WTC11 (cell line): Measurements from ENCODE around the gene RSAD1. TPM values are rescaled to one million over a fixed set of nuclear protein-coding genes. Genes with fewer than 3 reads are reported as not detected.

Source experiments
- ATAC-seq: fragments of 200-7000 bp; cut with Tn5 transposase; 2 replicates; pipeline ENCODE4 v1.10.0; 2021; ENCODE audit warnings: mild to moderate bottlenecking, moderate library complexity
- CTCF ChIA-PET: fragments of 300-600 bp; sonication (Branson Sonifier 250); formaldehyde crosslinking; loops from one replicate; lab custom pipeline; 2021; ENCODE audit warnings: antibody characterized with exemption; lab: Charles Lee
- POLR2A ChIA-PET: fragments of 350-600 bp; sonication (Branson Sonifier 250); formaldehyde crosslinking; loops from one replicate; lab custom pipeline; 2021; ENCODE audit warnings: antibody characterized with exemption; lab: Charles Lee
- DNase-seq: peaks from one replicate; pipeline ENCODE4 v3.0.0; 2021; ENCODE audit warnings: low spot score
- H3K27ac Mint-ChIP-seq: 2 replicates; pipeline ENCODE4 v1.8.0; 2021; ENCODE audit warnings: mixed read lengths
- H3K27me3 Mint-ChIP-seq: 2 replicates; pipeline ENCODE4 v1.8.0; 2021; ENCODE audit warnings: low read depth, mild to moderate bottlenecking, moderate library complexity, mixed read lengths
- H3K36me3 Mint-ChIP-seq: 2 replicates; pipeline ENCODE4 v1.8.0; 2021; ENCODE audit warnings: mixed read lengths
- H3K4me1 Mint-ChIP-seq: 2 replicates; pipeline ENCODE4 v1.8.0; 2022; ENCODE audit warnings: mixed read lengths
- H3K4me3 Mint-ChIP-seq: 2 replicates; pipeline ENCODE4 v1.8.0; 2021; ENCODE audit warnings: mild to moderate bottlenecking, moderate library complexity, mixed read lengths
- H3K9me3 Mint-ChIP-seq: 2 replicates; pipeline ENCODE4 v1.8.0; 2021; ENCODE audit warnings: mixed read lengths
- AR ChIP-seq: fragments of 250-450 bp; sonication (Bioruptor Pico); IDR thresholded peaks from 2 replicates; pipeline ENCODE4 v1.9.0; 2021; ENCODE audit warnings: mild to moderate bottlenecking
- ARID4B ChIP-seq: sonication (generic); formaldehyde crosslinking; IDR thresholded peaks from 2 replicates; pipeline ENCODE4 v1.8.0; 2023; ENCODE audit warnings: missing genetic modification reagents, mild to moderate bottlenecking, borderline replicate concordance
- ATF1 ChIP-seq: sonication (generic); formaldehyde crosslinking; IDR thresholded peaks from 2 replicates; pipeline ENCODE4 v1.8.1; 2023; ENCODE audit warnings: mild to moderate bottlenecking, moderate library complexity, missing genetic modification reagents
- FOXJ3 ChIP-seq: sonication (generic); formaldehyde crosslinking; IDR thresholded peaks from 2 replicates; pipeline ENCODE4 v1.9.0; 2021; ENCODE audit warnings: missing genetic modification reagents, mild to moderate bottlenecking, borderline replicate concordance
- GABPB1 ChIP-seq: sonication (generic); formaldehyde crosslinking; IDR thresholded peaks from 2 replicates; pipeline ENCODE4 v1.8.1; 2023; ENCODE audit warnings: mild to moderate bottlenecking, missing genetic modification reagents
- GTF2I ChIP-seq: fragments of 250-450 bp; sonication (Bioruptor Pico); conservative IDR thresholded peaks from 2 replicates; pipeline ENCODE4 v1.4.0; 2021; ENCODE audit warnings: mild to moderate bottlenecking
- MYBL2 ChIP-seq: sonication (generic); formaldehyde crosslinking; IDR thresholded peaks from 2 replicates; pipeline ENCODE4 v1.8.1; 2023; ENCODE audit warnings: mild to moderate bottlenecking, moderate library complexity, missing genetic modification reagents
- NR2C2 ChIP-seq: sonication (generic); formaldehyde crosslinking; IDR thresholded peaks from 2 replicates; pipeline ENCODE4 v1.8.0; 2022; ENCODE audit warnings: mild to moderate bottlenecking, missing genetic modification reagents
- NR3C1 ChIP-seq: sonication (generic); formaldehyde crosslinking; conservative IDR thresholded peaks from 2 replicates; pipeline ENCODE4 v1.8.1; 2023; ENCODE audit warnings: low read depth, mild to moderate bottlenecking, missing genetic modification reagents
- RELA ChIP-seq: sonication (generic); formaldehyde crosslinking; IDR thresholded peaks from 2 replicates; pipeline ENCODE4 v1.8.1; 2022; ENCODE audit warnings: missing genetic modification reagents, mild to moderate bottlenecking, borderline replicate concordance
- STAT6 ChIP-seq: sonication (generic); formaldehyde crosslinking; conservative IDR thresholded peaks from 2 replicates; pipeline ENCODE4 v1.8.1; 2023; ENCODE audit warnings: mild to moderate bottlenecking, low read depth, missing genetic modification reagents, moderate library complexity
- TP53 ChIP-seq: sonication (generic); formaldehyde crosslinking; IDR thresholded peaks from 2 replicates; pipeline ENCODE4 v1.8.1; 2023; ENCODE audit warnings: mild to moderate bottlenecking, missing genetic modification reagents
- ZNF121 ChIP-seq: sonication (generic); formaldehyde crosslinking; IDR thresholded peaks from 2 replicates; pipeline ENCODE4 v1.8.0; 2023; ENCODE audit warnings: missing genetic modification reagents
- ZNF232 ChIP-seq: sonication (generic); formaldehyde crosslinking; IDR thresholded peaks from 2 replicates; pipeline ENCODE4 v1.8.0; 2022; ENCODE audit warnings: mild to moderate bottlenecking, missing genetic modification reagents
- ZNF263 ChIP-seq: sonication (generic); formaldehyde crosslinking; IDR thresholded peaks from 2 replicates; pipeline ENCODE4 v1.8.1; 2022; ENCODE audit warnings: low read depth, mild to moderate bottlenecking, moderate library complexity, missing genetic modification reagents
- ZNF423 ChIP-seq: fragments of 250-450 bp; sonication (Bioruptor Pico); IDR thresholded peaks from 2 replicates; pipeline ENCODE4 v2.1.2; 2022; ENCODE audit warnings: mild to moderate bottlenecking, moderate library complexity
- total RNA-seq: library from RNA; stranded (reverse); gene quantifications from 3 replicates; pipeline ENCODE4 v1.2.3, GENCODE V29; 2021
- TF ChIP-seq, protein P1 (sequence below): sonication (generic); formaldehyde crosslinking; IDR thresholded peaks from 2 replicates; pipeline ENCODE4 v1.8.1; 2022; ENCODE audit warnings: low read depth, mild to moderate bottlenecking, moderate library complexity, missing genetic modification reagents, borderline replicate concordance
- TF ChIP-seq, protein P2 (sequence below): fragments of 250-450 bp; sonication (Bioruptor Pico); IDR thresholded peaks from 2 replicates; pipeline ENCODE4 v1.9.0; 2021; ENCODE audit warnings: mild to moderate bottlenecking, borderline replicate concordance

Gene RSAD1
- total RNA-seq, 1 experiment from 2014 or later, result 35.1 TPM

DNA sequence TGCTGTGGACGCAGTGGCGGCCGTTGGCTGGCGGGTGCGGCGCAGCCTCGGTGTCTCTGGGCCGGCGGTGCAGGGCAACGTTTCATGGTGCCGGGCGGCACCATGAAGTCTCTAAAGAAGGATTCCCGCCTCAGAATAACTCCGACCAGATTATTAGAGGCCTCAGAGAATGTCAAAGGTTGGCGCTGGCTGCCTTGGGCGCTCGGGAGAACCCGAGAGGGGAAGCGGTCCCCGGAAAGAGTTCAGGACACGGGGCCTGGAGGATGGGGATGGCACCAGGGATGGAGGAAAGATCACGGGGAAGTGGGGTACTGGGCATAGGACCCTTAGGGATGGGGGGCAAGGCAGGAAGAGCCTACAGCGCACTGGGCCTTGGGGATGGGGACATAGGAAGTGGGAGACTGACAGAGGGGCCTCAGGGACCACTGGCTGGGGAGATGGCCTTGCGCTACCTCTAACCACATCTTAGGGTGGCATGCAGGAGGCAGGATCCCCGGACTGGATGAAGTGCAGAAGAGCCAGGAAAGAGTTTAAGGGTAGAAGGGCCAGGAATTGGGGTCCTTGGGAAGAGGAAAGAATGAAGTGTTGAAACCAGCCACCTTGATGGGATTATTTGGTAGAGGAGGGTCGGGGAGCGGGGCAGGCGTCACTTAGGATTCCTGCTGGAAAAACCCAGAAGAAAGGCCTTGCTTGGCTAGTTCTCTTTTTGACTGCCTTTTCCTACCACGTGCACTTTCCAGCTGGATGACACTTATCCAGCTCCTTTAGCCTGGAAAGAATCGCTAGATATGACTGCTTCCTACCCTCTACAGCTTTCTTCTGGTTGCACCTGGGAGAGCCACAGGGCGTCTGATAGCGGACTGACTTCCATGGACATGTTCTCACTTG, 30.2 kb downstream of the RSAD1 start:
- no peaks in the 10 kb centered on the region for H3K36me3 Mint-ChIP-seq
- ChIA-PET POLR2A (no interaction called here), CTCF (no interaction called here)
- ATAC-seq, result peak; percentile 11
- H3K27ac Mint-ChIP-seq, result 0 out of 2 replicates have a peak overlapping the region, but pooled peaks have one; percentile 4
- TF ChIP-seq TP53 (CRISPR knock-in tag), result 0 out of 2 replicates have a peak, but pooled peaks have one; percentile 23
- no peak for TF ChIP-seq AR
- TF ChIP-seq ZNF121 (CRISPR knock-in tag), result 0 out of 2 replicates have a peak, but pooled peaks have one; percentile 24
- H3K4me1 Mint-ChIP-seq, result peaks cover 25% of the 10 kb centered on the region
- H3K4me3 Mint-ChIP-seq, result peak overlapping the region; percentile 89
- no peak for DNase-seq
- no peaks in the 10 kb centered on the region for H3K9me3 Mint-ChIP-seq
- peaks cover 6% of the 10 kb centered on the region for H3K27me3 Mint-ChIP-seq

DNA sequence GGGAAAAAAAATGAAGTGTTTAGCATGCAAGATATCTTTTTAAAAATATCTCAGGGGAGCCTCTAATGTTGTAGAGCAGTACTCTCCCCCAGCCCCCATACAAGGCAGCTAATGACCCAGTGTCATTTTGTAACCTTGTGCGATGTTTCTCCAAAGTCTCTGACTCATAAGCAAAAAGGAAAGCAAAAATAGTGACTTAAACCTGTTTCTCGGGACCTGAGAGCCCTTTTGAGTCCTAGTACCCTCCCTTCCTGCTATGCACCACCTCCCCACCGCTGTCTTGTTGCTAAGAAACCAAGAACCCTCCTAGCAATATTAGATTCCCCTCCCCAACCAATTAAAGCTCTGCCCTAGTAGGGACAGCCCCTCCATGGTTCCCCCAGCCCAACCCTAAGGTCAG, 32.4 kb downstream of the RSAD1 start:
- no peak overlapping the region for H3K4me3 Mint-ChIP-seq
- POLR2A ChIA-PET, result no interaction called here
- no peak for TF ChIP-seq GTF2I (CRISPR knock-in tag)
- no peak for TF ChIP-seq MYBL2 (CRISPR knock-in tag)
- TF ChIP-seq, protein P1, sequence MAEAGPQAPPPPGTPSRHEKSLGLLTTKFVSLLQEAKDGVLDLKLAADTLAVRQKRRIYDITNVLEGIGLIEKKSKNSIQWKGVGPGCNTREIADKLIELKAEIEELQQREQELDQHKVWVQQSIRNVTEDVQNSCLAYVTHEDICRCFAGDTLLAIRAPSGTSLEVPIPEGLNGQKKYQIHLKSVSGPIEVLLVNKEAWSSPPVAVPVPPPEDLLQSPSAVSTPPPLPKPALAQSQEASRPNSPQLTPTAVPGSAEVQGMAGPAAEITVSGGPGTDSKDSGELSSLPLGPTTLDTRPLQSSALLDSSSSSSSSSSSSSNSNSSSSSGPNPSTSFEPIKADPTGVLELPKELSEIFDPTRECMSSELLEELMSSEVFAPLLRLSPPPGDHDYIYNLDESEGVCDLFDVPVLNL, result no peak
- no peak for TF ChIP-seq RELA (CRISPR knock-in tag)
- no peak for TF ChIP-seq NR3C1 (CRISPR knock-in tag)
- no peak for TF ChIP-seq ATF1 (CRISPR knock-in tag)
- TF ChIP-seq, protein P2, sequence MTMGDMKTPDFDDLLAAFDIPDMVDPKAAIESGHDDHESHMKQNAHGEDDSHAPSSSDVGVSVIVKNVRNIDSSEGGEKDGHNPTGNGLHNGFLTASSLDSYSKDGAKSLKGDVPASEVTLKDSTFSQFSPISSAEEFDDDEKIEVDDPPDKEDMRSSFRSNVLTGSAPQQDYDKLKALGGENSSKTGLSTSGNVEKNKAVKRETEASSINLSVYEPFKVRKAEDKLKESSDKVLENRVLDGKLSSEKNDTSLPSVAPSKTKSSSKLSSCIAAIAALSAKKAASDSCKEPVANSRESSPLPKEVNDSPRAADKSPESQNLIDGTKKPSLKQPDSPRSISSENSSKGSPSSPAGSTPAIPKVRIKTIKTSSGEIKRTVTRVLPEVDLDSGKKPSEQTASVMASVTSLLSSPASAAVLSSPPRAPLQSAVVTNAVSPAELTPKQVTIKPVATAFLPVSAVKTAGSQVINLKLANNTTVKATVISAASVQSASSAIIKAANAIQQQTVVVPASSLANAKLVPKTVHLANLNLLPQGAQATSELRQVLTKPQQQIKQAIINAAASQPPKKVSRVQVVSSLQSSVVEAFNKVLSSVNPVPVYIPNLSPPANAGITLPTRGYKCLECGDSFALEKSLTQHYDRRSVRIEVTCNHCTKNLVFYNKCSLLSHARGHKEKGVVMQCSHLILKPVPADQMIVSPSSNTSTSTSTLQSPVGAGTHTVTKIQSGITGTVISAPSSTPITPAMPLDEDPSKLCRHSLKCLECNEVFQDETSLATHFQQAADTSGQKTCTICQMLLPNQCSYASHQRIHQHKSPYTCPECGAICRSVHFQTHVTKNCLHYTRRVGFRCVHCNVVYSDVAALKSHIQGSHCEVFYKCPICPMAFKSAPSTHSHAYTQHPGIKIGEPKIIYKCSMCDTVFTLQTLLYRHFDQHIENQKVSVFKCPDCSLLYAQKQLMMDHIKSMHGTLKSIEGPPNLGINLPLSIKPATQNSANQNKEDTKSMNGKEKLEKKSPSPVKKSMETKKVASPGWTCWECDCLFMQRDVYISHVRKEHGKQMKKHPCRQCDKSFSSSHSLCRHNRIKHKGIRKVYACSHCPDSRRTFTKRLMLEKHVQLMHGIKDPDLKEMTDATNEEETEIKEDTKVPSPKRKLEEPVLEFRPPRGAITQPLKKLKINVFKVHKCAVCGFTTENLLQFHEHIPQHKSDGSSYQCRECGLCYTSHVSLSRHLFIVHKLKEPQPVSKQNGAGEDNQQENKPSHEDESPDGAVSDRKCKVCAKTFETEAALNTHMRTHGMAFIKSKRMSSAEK (CRISPR knock-in tag), result no peak
- no peak for TF ChIP-seq ZNF423 (CRISPR knock-in tag)
- TF ChIP-seq FOXJ3, result no peak
- TF ChIP-seq GABPB1 (CRISPR knock-in tag), result no peak
- TF ChIP-seq ZNF263 (CRISPR knock-in tag), result no peak
- TF ChIP-seq STAT6 (CRISPR knock-in tag), result no peak
- no peak for TF ChIP-seq NR2C2 (CRISPR knock-in tag)
- no peak for TF ChIP-seq ARID4B
- TF ChIP-seq ZNF232 (CRISPR knock-in tag), result no peak

More for the DNA sequence above, 32.4 kb downstream of the RSAD1 start:
- no peaks in the 10 kb centered on the region for H3K36me3 Mint-ChIP-seq
- H3K9me3 Mint-ChIP-seq, result no peaks in the 10 kb centered on the region
- DNase-seq (no peak), ATAC-seq (no peak)
- no peak overlapping the region for H3K27ac Mint-ChIP-seq
- peaks cover 32% of the 10 kb centered on the region for H3K4me1 Mint-ChIP-seq
- CTCF ChIA-PET, result interaction anchor here (0.5 to 1.0 kb wide), 2 partner anchors 11 to 15 kb away, joined by 3 to 7 read pairs; no protein-coding TSS in a partner anchor
- H3K27me3 Mint-ChIP-seq, result peaks cover 9% of the 10 kb centered on the region
